ENCODE measurements around the gene NADSYN1. TPM values are rescaled to one million over a fixed set of nuclear protein-coding genes. Genes with fewer than 3 reads are reported as not detected.

The NADSYN1 gene
- total and polyA plus RNA-seq, 4 donors = 62.8 to 79.3 (median 65.0) TPM

DNA sequence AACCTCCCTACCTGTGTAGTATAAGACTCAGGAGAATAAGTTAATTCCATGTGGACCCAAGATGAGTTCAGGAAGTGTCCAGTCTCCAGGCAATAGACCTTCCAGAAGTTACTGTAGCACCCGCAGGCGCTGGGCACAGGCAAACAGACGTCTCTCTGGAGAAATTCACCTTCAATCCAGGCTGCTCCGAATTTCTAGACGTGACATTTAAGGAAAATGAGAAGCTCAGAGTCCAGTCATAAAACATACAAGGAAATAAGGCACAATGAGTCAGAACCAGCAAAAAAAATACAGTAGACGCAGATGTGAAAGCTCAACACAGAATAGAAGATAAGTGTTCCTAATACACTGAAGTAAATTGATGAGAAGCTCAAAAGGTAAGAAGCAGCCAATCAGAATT is 14.2 kb downstream of the NADSYN1 start:
- H3K27ac ChIP-seq (ENCODE audit: low read depth in 1 of 2, low read length in 1 of 2) = no peak overlapping the region
- no peaks in the 10 kb centered on the region for H3K4me1 ChIP-seq (ENCODE audit: control insufficient read depth in 5 of 5, insufficient read depth in 5 of 5, low read length in 5 of 5)
- peaks cover 2 to 25% (median 3%) of the 10 kb centered on the region in 4 donors for H3K36me3 ChIP-seq (ENCODE audit: control insufficient read depth in 4 of 4, insufficient read depth in 4 of 4, low read length in 4 of 4)
- no peak for DNase-seq
- ATAC-seq (ENCODE audit: insufficient read depth, low FRiP score) = no peak
- WGBS, 2 donors = 96 to 98% methylated on average over 6 of the region's 6 CpGs
- H3K9me3 ChIP-seq (ENCODE audit: control insufficient read depth in 4 of 4, insufficient read depth in 3 of 4, low read length in 3 of 4) = no peaks in the 10 kb centered on the region
- H3K4me3 ChIP-seq = no peak overlapping the region
- TF ChIP-seq, protein P1, sequence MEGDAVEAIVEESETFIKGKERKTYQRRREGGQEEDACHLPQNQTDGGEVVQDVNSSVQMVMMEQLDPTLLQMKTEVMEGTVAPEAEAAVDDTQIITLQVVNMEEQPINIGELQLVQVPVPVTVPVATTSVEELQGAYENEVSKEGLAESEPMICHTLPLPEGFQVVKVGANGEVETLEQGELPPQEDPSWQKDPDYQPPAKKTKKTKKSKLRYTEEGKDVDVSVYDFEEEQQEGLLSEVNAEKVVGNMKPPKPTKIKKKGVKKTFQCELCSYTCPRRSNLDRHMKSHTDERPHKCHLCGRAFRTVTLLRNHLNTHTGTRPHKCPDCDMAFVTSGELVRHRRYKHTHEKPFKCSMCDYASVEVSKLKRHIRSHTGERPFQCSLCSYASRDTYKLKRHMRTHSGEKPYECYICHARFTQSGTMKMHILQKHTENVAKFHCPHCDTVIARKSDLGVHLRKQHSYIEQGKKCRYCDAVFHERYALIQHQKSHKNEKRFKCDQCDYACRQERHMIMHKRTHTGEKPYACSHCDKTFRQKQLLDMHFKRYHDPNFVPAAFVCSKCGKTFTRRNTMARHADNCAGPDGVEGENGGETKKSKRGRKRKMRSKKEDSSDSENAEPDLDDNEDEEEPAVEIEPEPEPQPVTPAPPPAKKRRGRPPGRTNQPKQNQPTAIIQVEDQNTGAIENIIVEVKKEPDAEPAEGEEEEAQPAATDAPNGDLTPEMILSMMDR (IDR thresholded peaks at IDR 0.05; ENCODE audit: control extremely low read depth, extremely low read depth) = no peak
- H3K9ac ChIP-seq (ENCODE audit: insufficient read depth in 1 of 2, low read length in 2 of 2) = no peak overlapping the region
- no peaks in the 10 kb centered on the region for H3K27me3 ChIP-seq (ENCODE audit: control insufficient read depth in 3 of 3, insufficient read depth in 3 of 3, low read length in 2 of 3)

DNA sequence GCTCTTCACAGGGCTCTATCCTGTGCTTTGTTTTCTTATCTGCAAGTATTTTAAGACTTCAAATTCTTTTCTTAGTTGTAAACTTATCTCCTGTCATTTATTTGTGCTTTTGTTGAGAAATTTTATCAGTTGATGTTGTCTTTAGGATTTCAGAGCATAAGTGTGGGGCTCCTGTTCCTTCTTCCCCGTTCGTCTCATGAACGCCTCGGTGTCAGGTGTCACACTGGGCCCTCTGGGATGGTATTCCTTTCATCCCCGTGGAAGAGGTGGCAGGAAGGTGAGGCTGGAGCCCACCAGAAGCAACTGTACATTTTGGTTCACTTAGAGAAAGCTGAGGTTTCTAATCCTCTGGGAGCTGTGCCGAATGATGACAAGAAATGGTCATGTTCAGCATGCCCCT is 17.9 kb downstream of the NADSYN1 start:
- H3K9me3 ChIP-seq (ENCODE audit: control insufficient read depth in 4 of 4, insufficient read depth in 3 of 4, low read length in 3 of 4) = no peaks in the 10 kb centered on the region
- H3K9ac ChIP-seq (ENCODE audit: insufficient read depth in 1 of 2, low read length in 2 of 2) = no peak overlapping the region
- H3K36me3 ChIP-seq (ENCODE audit: control insufficient read depth in 4 of 4, insufficient read depth in 4 of 4, low read length in 4 of 4) = peaks cover 6 to 48% (median 13%) of the 10 kb centered on the region in 4 donors
- DNase-seq = no peak
- no peaks in the 10 kb centered on the region for H3K27me3 ChIP-seq (ENCODE audit: control insufficient read depth in 3 of 3, insufficient read depth in 3 of 3, low read length in 2 of 3)
- H3K27ac ChIP-seq (ENCODE audit: low read depth in 1 of 2, low read length in 1 of 2) = no peak overlapping the region
- TF ChIP-seq, protein P1 (IDR thresholded peaks at IDR 0.05; ENCODE audit: control extremely low read depth, extremely low read depth) = no peak
- 64 to 74% methylated on average over 6 of the region's 6 CpGs for WGBS, 2 donors
- H3K4me1 ChIP-seq (ENCODE audit: control insufficient read depth in 5 of 5, insufficient read depth in 5 of 5, low read length in 5 of 5) = no peaks in the 10 kb centered on the region
- no peak overlapping the region for H3K4me3 ChIP-seq
- ATAC-seq (ENCODE audit: insufficient read depth, low FRiP score) = no peak

DNA sequence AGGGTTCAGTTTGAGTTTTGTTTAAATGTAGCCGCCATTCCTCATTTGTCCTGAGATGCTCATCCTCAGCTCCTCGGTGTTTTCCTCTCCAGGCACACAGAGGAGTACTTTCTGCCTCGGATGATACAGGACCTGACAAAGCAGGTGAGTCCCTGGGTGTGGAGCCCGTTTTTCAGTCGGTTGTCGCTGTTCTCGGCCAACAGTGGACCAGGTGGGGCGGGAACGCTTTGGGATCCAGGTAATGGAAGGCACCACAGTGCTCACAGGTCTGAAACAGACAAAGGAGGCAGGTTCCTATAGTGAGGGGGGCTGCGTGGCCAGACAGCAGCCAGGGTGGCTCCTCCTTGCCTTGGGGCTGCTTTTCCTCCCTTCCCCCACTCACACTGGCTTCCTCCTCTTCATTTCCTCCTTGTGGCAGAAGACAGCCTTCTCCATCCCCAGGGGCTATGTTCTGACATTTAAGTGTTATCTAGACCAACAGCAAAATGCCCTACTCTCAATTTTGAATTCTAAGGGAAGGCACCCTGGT is 19.4 kb downstream of the NADSYN1 start:
- Histone ChIP-seq H3K4me3 (no peak overlapping the region), H3K27me3 (ENCODE audit: control insufficient read depth in 3 of 3, insufficient read depth in 3 of 3, low read length in 2 of 3) (no peaks in the 10 kb centered on the region), H3K4me1 (ENCODE audit: control insufficient read depth in 5 of 5, insufficient read depth in 5 of 5, low read length in 5 of 5) (no peaks in the 10 kb centered on the region), H3K9ac (ENCODE audit: insufficient read depth in 1 of 2, low read length in 2 of 2) (no peak overlapping the region), H3K36me3 (ENCODE audit: control insufficient read depth in 4 of 4, insufficient read depth in 4 of 4, low read length in 4 of 4) (peaks cover 6 to 51% (median 15%) of the 10 kb centered on the region in 4 donors), H3K9me3 (ENCODE audit: control insufficient read depth in 4 of 4, insufficient read depth in 3 of 4, low read length in 3 of 4) (no peaks in the 10 kb centered on the region), H3K27ac (ENCODE audit: low read depth in 1 of 2, low read length in 1 of 2) (no peak overlapping the region)
- DNase-seq = no peak
- TF ChIP-seq, protein P1 (IDR thresholded peaks at IDR 0.05; ENCODE audit: control extremely low read depth, extremely low read depth) = no peak
- no peak for ATAC-seq (ENCODE audit: insufficient read depth, low FRiP score)
- WGBS, 2 donors = 92 to 94% methylated on average over 10 of the region's 10 CpGs

All from lung (tissue), 12 donors.